GM19035 (cell line): ENCODE data around the gene FBXO7.

Experiments
- ATAC-seq: cut with Tn5 transposase; IDR thresholded peaks from one replicate; pipeline ENCODE4 v1.9.1; 2021; ENCODE audit not compliant: unreplicated experiment

Gene FBXO7

DNA sequence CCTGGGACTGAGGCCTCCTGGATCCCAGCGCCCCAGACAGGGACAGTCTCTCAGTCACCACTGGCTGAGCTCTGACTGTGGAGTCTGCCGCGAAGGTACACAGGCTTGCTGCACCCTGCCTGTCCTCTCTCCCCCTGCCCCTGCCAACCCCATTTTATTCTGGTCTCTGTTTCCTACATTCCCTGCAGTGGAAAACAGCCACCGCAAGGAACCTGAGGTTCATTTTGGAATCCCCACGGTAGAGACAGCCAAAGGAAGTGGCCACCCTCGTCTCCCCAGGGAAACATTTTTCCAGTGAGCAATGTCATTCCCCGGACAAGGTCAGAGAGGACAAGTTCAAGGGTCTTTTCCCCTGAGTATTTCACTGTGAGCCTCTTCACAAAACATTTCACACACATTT, 56.6 kb downstream of the FBXO7 start:
- no peak for ATAC-seq

DNA sequence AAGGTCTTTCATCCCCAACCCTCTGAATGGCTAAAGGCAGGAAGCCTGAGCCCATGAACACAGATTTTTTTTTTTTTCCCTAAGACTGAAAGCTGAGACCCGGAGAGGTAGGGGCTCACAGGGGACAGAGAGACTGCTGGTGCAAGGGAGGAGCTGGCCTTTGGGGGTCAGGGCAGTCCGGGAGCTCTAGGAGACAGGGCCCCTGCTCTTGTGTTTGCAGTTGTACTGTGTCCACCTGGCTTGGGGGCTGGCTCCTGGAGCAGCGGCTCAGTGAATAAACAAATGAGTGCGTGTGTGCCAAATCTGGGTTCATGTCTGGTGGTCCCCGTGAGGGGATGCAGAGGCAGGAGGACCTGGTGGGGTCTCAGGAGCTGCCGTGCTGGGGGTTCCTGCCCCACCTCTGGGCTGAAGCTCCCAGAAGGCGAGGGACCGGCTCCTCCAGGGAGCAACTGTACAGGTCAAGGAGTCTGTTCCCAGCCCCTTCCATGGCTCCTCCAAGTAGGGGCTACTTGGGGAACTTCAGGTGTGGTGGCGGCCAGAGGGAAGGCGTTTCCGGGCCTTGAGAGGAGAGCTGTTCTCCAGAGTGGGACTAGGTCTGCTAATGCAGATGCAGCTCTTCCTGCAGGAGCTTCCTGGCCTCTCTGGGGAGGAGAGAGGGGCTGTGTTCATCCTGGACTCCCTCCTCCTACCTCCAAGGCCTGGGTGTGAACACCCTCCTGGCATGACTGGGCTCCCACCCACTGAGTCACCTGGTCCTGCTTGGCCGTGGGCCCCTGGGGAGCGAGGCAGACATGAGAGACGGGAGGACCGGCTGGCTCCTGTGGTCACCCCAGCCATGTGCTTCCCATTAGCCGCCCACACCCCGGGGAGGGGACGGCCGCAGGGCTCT, 57.6 kb downstream of the FBXO7 start:
- ATAC-seq: no peak

DNA sequence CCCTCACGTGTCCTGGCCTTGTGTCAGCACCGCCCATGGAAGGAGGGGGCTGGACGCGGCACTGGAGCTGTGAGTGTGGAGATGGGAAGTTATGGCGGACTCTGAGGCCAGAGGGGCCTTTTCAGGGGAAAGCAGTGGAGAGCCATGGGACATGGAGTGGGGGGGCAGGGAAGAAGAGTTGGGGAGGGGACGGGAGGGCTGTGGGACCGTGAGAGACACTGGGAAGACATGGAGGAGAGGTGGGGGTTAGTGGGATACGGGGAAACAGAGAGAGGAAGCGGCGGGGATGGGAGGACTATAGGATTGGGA, 58.2 kb downstream of the FBXO7 start:
- no peak for ATAC-seq

DNA sequence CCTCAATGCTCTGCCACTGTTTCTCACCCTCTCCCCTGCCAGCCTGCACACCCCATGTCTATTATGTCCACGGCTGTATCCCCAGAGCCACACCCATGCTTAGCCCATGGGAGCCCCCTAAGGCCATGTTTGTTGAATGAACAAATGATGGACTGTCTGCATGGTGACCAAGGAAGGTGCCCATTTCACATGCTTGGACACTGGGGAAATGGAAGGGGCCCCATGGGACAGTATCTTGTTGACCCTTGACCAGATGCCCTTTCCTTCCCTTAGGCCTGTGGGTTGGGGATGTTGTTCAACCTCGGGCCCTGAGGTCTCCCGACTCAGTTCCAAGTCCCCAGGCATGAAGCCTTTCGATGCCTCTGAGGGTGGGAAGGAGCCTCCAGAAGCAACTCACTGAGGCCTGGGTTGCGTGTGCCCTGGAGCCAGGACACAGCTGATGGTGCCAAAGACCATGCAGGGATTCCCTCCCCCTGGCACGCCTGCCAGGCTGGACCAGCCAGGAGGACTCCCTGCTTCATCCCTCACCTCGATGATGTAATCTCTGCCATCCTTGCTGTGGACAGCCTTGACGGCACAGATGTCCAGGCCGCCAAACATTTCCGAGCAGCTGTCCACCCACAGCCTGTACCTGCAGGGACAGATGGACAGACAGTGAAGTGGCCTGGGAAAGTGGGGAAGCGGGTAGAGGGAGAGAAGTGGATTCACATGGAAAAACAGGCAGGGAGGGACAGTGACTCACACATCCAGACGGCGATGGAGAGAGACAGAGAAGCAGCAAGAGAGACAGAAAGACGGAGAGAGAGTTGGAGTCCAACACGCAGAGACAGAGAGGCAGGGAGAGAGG, 58.9 kb downstream of the FBXO7 start:
- ATAC-seq: no peak

DNA sequence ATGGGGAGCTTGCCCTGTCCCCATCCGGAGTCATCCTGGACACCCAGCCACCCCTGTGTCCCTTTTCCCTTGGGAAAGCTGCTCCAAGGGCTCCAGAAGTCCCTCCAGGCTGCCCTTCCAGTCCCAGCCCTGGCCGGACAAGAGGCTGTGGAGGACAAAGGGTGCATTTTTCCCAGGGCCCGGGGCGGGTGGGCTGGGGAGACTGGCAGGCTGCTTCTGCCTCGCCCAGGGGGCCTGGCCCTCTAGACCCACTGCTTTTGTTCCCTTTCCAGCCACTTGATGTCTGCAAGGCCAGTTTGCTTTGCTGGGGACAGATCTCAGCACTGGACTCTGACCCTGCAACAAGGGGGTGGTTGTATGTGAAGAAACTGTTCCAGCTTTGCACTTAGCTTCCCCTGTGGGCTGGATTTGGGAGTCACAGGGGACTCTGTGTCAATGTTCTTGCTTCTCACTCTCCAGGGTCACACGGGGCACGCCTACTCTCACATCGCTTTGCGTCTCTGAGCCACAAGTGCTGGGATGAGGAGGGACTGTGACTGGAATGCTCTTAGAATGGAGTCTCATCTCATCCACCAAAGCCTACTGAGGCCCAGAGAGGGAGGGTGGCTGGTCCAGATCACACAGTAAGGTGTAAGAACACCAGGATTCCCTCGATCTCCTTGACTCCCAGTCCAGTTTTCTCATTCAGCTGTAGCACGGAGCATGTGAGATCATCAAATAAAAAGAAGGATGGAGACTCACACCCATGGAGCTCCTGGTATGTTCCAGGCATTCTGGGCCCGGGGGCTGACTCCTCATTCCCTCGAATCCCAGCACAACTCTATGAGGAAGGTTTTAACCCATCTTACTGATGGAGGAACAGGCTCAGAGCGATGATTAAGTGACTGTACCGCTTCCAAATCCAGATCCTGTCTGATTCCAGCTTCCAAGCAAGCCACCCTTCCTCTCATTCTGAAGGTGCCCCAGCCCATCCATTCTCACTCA, 59.9 kb downstream of the FBXO7 start:
- no peak for ATAC-seq

DNA sequence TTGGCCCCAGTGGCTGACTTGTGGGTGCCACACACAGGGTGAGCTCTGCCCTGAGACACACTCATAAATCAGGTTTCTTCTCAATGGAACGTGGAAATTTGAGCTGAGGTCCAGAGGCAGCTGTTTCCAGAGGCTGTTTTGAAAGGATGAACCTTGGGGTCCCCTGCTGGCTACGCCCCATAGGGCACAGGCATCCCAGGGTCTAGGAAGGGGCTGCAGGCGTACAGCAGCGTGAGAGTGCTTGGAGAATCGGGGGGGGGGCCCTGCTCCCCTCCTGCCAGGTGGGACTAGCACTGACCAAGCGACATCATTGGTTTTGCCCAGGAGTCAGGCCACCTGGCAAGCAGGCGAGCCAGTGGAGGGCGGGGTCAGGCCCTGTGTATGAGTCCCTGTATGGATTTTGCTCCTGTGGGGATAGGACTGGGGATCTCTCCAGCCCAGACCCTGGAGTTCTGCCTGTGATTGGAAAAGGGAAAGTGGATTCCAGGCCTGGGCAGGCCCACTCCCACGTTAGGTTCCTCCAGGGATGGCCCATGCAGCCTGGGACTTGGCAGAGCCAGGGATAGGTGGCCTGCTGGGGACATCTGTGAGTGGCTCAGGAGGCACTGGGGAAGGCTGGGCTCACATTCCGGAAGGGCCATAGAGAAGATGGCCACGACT, 61.0 kb downstream of the FBXO7 start:
- ATAC-seq: no peak

DNA sequence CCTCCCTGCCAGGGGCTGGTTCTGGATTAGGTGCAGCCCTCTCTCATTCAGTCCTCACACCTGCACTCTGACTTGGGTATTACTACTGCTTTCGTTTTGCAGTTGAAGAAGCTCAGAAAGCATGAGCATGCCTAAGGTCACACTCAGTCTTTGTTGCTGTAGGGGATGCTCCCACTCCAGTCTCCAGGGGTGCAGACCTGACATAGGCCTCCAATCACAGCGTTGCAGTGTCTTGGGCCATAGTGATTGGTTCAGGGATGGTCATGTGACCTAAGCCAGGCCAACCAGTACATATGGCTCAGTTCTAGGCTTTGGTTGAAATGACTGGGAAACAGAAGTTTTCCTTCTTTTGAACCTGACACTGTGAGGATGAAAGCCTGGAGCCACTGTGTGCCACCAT, 61.7 kb downstream of the FBXO7 start:
- ATAC-seq: no peak

DNA sequence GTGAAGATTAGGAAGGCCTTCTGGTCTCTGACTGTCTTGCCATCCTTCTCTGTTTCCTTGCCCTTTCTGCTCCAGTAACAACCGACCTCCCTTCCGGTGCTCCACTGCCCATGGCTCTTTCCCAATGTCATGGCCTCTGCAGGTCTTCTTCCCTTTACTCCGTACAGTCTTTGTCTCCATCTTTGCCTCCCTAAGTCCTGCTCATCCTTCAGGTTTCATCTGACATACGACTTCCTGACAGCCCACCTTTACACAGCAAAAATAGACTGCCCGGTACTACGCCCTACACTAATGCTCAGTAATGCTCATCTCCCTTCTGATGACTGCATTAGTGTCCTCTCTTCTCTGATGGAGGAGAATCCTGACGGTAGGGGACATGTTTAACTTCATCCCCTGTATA, 63.9 kb downstream of the FBXO7 start:
- no peak for ATAC-seq

DNA sequence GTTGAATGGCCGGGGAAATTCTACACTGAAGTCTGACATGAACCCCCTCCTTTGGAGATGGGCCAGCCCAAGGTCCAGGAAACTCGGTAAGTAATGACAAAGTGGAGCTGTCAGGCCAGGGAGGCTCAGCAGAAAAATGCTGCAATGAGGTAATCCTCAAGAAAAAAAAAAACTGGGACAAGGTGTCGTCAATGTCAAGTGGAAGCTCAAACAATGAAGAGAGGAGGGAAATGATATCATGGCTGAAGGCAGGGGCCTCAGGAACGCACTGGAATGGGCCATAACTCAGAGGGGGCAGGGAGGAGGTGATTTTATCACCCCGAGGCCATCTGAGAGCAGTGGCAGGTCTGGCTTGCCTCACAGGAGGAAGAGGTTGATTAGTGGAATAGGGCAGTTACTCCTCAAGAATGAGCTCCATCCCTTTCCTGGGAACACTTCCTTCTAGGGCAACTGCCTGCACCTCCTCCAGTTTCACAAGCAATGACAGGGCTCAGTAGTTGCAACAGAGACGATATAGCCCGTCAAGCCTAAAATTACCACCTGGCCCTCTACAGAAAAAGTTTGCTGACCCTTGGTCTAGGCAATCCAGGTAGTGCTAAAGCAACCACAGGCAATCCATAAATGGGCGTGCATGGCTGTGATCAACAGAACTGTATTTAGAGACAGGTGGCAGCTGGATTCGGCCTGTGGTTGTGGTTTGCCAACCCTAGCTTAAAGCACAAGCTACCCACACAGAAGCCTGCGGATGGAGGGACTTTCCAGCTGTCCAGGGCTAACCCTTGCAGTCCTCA, 65.2 kb downstream of the FBXO7 start:
- no peak for ATAC-seq

DNA sequence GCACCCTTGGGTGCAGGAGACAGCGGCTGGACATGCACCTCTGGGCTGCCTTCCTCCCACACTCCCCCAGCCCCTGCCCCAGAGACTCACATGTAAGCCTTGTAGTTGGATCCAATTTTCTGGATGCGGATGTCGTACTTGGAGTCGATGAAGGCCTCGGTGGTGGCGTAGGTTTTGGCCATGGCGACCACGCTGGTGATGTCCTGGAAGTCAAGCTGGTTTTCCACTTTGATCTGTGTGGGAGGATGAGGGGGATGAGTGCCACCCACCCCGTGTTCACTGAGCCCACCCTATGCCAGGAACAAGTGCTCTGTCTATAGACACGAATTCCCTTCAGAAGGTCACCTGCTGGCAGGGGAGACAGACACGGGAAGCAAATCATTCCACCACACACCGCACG, 66.9 kb downstream of the FBXO7 start:
- ATAC-seq: no peak

DNA sequence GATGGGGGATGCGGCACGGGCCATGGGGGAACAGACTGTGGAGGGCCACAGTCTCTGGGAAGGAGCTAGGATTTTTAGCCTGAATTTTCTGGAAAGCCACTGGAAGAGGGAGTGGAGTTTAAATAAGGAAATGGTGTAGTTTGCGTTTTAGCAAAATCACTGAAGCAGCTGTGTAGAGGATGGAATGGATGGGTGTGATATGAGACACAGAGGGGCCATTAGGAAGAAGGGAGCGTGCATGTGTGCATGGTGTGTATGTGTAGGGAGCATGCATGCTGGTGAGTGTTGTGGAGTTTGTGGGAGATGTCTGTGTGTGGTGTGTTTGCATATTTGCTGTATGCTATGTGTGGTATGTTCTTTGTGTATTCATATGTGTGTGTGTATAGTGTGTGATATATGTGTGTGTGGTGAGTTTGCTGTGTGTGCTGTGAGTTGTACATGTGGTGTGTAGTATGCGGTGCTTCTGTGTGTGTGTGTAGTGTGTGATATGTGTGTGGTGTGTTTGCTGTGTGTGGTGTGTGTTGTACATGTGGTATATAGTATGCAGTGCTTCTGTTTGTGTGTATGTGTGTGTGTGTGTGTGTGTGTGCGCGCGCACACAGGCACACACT, 67.6 kb downstream of the FBXO7 start:
- ATAC-seq: no peak

DNA sequence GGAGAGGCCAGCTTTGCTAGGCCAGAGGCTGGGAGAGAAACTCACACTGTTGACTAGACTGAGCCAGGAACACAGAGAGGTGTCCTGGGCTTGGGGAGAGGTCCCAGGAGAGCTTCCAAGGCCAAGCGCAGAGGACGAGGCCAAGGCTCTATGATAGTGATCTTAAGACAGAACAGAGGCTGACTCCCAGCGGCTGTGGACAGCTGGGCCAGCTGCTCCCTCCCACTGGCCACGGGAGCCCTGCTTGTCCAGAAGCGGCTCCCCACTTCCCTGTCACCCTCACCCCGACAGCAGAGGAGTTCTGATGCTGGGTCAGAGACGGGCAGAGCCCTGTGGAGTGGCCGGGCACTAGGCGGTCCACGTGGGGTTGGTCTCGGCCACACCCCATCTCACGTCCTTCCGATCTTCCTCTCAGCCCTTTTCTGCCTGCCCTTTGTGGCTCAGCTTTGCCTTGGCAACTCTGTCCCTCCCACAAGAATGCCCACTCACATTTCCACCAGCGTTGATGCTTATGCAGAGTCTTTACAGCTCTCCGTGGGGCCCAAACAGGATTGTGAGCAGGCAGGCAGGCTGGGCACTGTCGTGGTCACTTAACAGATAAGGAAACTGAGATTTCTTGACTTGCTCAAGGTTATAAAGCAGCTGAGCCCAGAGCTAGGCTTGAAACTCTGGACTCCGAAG, 68.2 kb downstream of the FBXO7 start:
- no peak for ATAC-seq

DNA sequence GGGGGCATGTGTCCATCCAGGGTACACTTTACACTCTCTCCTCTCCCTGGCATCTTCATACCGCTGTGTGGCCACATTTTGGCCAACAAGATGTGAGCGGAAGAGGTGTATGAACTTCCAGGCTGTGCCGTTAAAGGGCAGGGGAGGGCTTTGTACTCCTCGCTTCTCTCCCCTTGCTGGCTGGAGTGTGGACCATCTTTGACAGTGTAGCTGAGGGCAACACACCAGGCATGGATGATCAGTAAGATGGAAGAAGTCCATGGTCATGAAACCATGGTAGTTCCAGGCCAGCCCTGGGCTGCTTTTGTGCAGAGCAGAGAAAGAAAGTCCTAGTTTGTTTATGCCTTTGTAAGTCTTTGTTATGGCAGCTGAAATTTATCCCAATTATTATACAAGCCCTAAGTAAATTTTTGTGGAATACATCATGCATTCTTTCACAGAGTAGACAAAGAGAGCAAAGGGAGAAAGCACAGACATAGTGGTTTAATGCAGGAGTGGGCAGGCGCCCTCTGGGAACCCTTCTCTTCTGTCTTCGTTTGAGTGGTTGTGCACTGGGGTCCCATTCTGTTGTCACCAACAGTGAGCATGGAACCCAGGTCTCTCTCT, 70.4 kb downstream of the FBXO7 start:
- ATAC-seq: no peak

DNA sequence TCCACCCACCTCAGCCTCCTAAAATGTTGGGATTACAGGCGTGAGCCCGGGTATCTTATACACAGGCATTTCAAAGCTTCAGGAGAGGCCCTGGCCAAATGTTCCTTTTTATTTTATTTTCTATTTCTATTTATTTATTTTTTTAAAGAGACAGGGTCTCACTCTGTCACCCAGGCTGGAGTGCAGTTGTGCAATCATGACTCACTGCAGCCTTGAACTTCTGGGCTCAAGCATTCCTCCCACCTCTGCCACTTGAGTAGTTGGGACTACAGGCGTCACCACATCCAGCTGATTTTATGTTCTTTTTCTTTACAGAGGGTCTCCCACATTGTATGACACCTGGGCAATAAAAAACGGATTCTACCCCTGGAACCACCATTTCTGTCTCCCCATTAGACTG, 71.2 kb downstream of the FBXO7 start:
- ATAC-seq: no peak

DNA sequence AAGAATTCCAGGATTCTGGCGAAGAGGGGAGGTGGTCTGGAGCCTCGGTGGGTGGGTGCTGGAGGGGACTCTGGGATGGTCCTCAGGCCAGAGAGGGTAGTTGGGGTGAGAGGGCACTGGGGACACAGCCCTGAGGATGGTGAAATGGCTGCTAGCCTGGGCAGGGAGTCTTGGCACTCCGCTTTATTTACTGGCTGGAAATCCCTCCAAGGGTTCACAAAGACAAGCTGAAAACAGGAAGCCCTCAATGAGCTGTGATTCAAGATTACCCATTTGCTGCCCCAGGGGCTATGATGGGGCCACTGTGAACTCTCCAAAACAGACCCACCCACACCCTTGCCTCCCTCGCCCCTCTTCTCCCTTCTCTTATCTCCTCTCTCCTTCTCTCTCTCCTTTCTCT, 71.9 kb downstream of the FBXO7 start:
- ATAC-seq: no peak

DNA sequence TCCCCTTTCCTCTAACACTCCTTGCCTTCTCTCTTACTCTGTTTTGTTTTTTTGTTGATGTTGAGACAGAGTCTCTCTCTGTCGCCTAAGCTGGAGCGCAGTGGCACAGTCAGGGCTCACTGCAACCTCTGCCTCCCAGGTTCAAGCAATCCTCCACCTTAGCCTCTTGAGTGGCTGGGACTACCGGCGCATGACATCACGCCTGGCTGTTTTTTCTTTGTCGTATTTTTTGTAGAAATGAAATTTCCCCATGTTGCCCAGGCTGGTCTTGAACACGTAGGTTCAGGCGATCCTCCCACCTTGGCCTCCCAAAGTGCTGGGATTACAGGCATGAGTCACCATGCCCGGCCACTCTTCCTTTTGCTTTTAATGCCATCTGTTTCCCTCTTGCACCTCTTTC, 72.3 kb downstream of the FBXO7 start:
- no peak for ATAC-seq

DNA sequence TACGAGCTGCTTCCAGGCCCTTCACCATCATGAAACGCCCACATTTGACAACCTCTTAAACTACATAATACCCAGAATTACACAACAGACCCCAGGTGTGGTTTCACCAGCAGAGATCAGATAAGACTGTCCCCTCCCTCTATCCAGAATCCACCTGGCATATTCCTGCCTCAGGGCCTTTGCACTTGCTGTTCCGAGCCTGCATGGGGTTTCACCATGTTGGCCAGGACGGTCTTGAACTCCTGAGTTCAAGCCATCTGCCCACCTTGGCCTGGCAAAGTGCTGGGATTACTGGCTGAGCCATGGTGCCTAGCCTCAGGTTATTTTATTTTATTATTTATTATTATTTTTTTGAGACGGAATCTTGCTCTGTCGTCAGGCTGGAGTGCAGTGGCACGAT, 73.4 kb downstream of the FBXO7 start:
- ATAC-seq: no peak
